ENCODE data around the gene CSF1. TPM values are rescaled to one million over a fixed set of nuclear protein-coding genes. Genes with fewer than 3 reads are reported as not detected.
A peak's percentile ranks its signal among the peaks of the same experiment; 100 is the strongest.

Gene CSF1
- total RNA-seq, 1 donor from 2014 or later: 159 TPM

DNA sequence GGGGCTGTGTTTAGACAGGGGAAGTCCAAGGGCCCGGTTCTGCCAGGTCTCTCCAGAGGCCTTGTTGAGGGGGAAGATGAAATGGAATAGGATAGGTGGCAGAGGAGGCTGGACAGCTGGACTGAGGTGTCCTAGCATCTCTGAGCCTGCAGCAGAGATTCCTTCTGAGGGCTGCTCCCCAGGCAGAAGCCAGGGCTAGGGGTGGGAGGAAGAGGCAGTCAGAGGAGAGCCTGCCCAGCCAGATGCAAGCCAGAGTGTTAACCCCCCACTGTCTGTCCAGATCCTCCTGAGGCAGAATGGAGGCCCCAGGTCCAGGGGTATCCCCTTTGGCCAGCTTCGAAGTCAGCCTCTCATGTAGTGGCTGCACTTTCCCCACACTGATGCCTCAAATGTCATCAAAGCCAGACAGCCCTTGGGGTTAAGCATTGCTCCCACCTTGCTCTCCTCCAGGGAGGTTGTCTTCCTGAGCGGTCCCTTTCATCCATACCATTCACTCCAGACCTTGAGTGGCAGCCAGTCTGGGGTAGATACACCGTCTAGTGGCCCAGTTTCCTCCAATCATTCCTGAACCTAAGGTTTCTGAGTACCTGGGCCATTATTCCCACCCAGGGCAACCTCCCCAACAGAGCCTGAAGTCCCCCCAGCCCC, 1.7 kb downstream of the CSF1 start:
- DNase-seq (ENCODE audit: extremely low spot score in 2 of 2): no peak
- Histone ChIP-seq H3K36me3 (peaks cover 0 to 19% of the 10 kb centered on the region in 2 donors), H3K4me3 (peak overlapping the region; percentile 72 to 81), H3K9me3 (no peaks in the 10 kb centered on the region), H3K4me1 (peaks cover 46% of the 10 kb centered on the region), H3K27me3 (no peaks in the 10 kb centered on the region), H3K27ac (peak overlapping the region; percentile 92)
- TF ChIP-seq POLR2AphosphoS5 (IDR thresholded peaks at IDR 0.05; ENCODE audit: insufficient read depth in 1 of 2, low read depth in 1 of 2): no peak
- TF ChIP-seq POLR2A (IDR thresholded peaks at IDR 0.05): no peak
- TF ChIP-seq, protein P1, sequence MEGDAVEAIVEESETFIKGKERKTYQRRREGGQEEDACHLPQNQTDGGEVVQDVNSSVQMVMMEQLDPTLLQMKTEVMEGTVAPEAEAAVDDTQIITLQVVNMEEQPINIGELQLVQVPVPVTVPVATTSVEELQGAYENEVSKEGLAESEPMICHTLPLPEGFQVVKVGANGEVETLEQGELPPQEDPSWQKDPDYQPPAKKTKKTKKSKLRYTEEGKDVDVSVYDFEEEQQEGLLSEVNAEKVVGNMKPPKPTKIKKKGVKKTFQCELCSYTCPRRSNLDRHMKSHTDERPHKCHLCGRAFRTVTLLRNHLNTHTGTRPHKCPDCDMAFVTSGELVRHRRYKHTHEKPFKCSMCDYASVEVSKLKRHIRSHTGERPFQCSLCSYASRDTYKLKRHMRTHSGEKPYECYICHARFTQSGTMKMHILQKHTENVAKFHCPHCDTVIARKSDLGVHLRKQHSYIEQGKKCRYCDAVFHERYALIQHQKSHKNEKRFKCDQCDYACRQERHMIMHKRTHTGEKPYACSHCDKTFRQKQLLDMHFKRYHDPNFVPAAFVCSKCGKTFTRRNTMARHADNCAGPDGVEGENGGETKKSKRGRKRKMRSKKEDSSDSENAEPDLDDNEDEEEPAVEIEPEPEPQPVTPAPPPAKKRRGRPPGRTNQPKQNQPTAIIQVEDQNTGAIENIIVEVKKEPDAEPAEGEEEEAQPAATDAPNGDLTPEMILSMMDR (IDR thresholded peaks at IDR 0.05): no peak
- intact Hi-C loops (cut with DNase I): loop anchor here (5.0 kb wide), 4 partner anchors 35 to 135 kb away; partner anchors contain the start of gene AHCYL1

DNA sequence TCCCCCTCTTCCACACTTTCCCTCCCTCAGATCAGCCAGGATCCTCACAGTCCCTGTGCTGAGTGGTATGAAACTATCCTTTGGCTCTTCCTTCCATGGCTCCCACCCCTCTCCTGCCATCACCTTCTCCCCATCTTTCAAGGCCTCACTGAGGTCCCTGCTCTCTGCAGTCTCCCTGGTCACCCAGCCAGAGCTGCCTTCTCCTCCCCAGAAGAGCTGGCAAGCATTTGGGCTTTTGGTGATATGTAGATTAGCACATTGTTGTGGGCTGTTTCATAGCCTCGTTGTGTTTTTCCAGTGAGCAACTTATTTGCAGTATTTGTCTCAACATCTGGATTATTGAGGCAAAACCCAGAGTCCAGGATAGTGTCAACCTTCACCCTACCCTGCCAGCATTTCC, 2.2 kb downstream of the CSF1 start:
- no peaks in the 10 kb centered on the region for H3K27me3 ChIP-seq
- H3K9me3 ChIP-seq: no peaks in the 10 kb centered on the region
- DNase-seq (ENCODE audit: extremely low spot score in 2 of 2): no peak
- H3K27ac ChIP-seq: peak overlapping the region; percentile 92
- peaks cover 46% of the 10 kb centered on the region for H3K4me1 ChIP-seq
- H3K4me3 ChIP-seq: peak overlapping the region; percentile 72 to 81
- no peak for TF ChIP-seq POLR2AphosphoS5 (IDR thresholded peaks at IDR 0.05; ENCODE audit: insufficient read depth in 1 of 2, low read depth in 1 of 2)
- no peak for TF ChIP-seq POLR2A (IDR thresholded peaks at IDR 0.05)
- TF ChIP-seq, protein P1 (IDR thresholded peaks at IDR 0.05): no peak
- peaks cover 0 to 25% of the 10 kb centered on the region in 2 donors for H3K36me3 ChIP-seq
- intact Hi-C loops (cut with DNase I): loop anchor here (5.0 kb wide), 4 partner anchors 36 to 136 kb away; partner anchors contain the start of gene AHCYL1

DNA sequence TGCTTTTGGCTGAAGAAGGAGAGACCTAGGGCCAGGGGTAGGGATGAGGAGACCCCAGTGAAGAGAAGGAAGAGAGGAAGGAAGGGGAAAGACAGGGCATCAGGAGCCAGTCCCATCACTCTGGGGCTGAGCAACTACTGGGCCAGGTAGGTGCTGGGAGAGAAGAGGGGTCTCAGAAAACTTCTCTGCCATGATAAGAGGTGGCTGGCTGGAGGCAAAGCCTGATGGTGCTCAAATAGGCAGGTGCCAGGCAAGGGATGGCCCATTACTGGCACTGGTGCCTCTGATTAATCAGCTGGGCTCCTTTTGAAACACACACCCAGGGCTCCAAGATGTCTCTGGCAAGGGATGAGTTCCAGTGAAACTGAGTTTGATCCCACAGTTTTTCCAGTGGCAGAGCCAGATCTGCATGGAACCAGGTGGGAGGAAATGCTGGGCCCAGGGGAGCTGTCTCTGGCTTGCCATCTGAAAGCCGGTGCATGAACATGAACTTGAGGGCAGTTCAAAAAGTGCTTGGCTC, 2.8 kb downstream of the CSF1 start:
- TF ChIP-seq, protein P1 (IDR thresholded peaks at IDR 0.05): no peak
- TF ChIP-seq POLR2AphosphoS5 (IDR thresholded peaks at IDR 0.05; ENCODE audit: insufficient read depth in 1 of 2, low read depth in 1 of 2) (no peak), POLR2A (IDR thresholded peaks at IDR 0.05) (no peak)
- Histone ChIP-seq H3K36me3 (peaks cover 0 to 30% of the 10 kb centered on the region in 2 donors), H3K27ac (peak overlapping the region; percentile 92), H3K9me3 (no peaks in the 10 kb centered on the region), H3K4me1 (peaks cover 52% of the 10 kb centered on the region), H3K27me3 (no peaks in the 10 kb centered on the region), H3K4me3 (peak overlapping the region; percentile 72 to 81)
- no peak for DNase-seq (ENCODE audit: extremely low spot score in 2 of 2)
- intact Hi-C loops (cut with DNase I): loop anchor here (5.0 kb wide), 4 partner anchors 36 to 136 kb away; partner anchors contain the start of gene AHCYL1

DNA sequence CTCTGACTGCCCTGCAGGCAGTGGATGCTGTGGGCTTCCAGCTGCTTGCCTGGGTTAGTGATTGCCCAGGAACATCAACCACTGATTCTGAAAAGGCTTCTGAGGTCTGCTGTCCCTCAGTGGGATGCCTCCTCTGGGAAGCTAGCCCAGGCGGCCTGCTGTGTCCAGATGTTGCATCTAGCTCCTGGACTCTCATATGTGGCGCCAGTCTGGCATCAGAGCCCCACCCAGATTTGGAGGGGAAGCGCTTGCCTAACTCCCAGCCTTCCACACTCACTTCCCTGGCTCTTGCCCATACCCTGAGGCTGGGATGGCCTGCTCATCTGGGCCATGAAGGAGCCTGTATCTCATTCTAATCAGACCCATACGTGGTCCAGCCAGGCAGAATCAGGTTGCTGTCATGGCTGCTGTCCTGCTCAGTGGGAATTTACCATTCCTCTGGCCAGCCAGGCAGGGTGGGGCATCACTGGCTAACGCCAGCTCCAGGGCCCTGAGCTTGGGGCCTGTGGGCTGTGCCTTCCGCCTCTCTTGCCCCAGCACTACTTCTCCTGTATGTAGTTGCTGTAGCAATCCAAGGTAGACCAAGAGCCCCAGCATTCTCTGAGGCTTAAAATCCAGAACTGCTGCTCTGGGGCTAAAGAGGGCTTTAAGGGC, 4.1 kb downstream of the CSF1 start:
- peak overlapping the region; percentile 92 for H3K27ac ChIP-seq
- intact Hi-C loops (cut with DNase I): loop anchor here (5.0 kb wide), 4 partner anchors 37 to 137 kb away; partner anchors contain the start of gene AHCYL1
- H3K4me1 ChIP-seq: peaks cover 53% of the 10 kb centered on the region
- H3K27me3 ChIP-seq: no peaks in the 10 kb centered on the region
- DNase-seq (ENCODE audit: extremely low spot score in 2 of 2): no peak
- peaks cover 0 to 42% of the 10 kb centered on the region in 2 donors for H3K36me3 ChIP-seq
- no peak for TF ChIP-seq POLR2A (IDR thresholded peaks at IDR 0.05)
- TF ChIP-seq POLR2AphosphoS5 (IDR thresholded peaks at IDR 0.05; ENCODE audit: insufficient read depth in 1 of 2, low read depth in 1 of 2): peak in 1 of 2 donors; percentile 63
- TF ChIP-seq, protein P1 (IDR thresholded peaks at IDR 0.05): no peak
- no peaks in the 10 kb centered on the region for H3K9me3 ChIP-seq
- H3K4me3 ChIP-seq: peak overlapping the region; percentile 1 to 81
